ENCODE measurements around the gene NKRF.

DNA sequence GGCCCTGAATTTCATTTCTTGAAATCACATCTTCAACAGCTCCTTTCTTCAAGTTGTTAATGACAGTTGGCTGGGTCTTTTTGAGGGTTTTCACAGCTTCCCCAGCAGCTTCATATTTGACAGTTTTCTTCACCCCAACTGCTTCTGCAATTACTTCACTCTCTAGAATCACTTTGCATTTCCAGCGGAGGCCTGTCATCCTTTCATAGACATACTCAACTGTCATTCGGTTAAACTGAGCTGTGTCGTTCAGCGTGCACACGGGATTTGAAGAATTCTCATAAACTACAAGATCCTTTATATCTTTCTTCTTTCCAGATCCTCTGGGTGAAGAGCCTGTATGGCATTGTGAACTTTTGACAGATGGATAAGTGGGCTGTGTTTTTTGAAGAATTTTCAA, 16.4 kb downstream of the NKRF start:
- TF ChIP-seq POLR2AphosphoS5 (IDR thresholded peaks at IDR 0.05) (no peak), POLR2A (IDR thresholded peaks at IDR 0.05) (no peak), CTCF (IDR thresholded peaks at IDR 0.05) (no peak), EP300 (IDR thresholded peaks at IDR 0.05) (no peak)

Measured in upper lobe of left lung (tissue), 4 donors.